ENCODE results near the gene MEGF6. TPM values are rescaled to one million over a fixed set of nuclear protein-coding genes. Genes with fewer than 3 reads are reported as not detected.

MEGF6 gene
- total RNA-seq, 1 donor from 2014 or later: 10.9 TPM

- Mint-ChIP-seq H3K27ac (no peak overlapping the region), H3K27me3 (peaks cover 1% of the 10 kb centered on the region), H3K4me1 (peaks cover 6% of the 10 kb centered on the region), H3K9me3 (no peaks in the 10 kb centered on the region), H3K4me3 (no peak overlapping the region), H3K36me3 (ENCODE audit: low read depth) (no peaks in the 10 kb centered on the region)
- TF ChIP-seq, protein P1, sequence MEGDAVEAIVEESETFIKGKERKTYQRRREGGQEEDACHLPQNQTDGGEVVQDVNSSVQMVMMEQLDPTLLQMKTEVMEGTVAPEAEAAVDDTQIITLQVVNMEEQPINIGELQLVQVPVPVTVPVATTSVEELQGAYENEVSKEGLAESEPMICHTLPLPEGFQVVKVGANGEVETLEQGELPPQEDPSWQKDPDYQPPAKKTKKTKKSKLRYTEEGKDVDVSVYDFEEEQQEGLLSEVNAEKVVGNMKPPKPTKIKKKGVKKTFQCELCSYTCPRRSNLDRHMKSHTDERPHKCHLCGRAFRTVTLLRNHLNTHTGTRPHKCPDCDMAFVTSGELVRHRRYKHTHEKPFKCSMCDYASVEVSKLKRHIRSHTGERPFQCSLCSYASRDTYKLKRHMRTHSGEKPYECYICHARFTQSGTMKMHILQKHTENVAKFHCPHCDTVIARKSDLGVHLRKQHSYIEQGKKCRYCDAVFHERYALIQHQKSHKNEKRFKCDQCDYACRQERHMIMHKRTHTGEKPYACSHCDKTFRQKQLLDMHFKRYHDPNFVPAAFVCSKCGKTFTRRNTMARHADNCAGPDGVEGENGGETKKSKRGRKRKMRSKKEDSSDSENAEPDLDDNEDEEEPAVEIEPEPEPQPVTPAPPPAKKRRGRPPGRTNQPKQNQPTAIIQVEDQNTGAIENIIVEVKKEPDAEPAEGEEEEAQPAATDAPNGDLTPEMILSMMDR (IDR thresholded peaks at IDR 0.05): no peak
- ChIA-PET POLR2A (no interaction called here), CTCF (no interaction called here)
- ATAC-seq (ENCODE audit: low read depth): no peak
- no peak for DNase-seq
- intact Hi-C loops (cut with micrococcal nuclease): no loop called here
Observed at GRCh38 chr1:3541936-3542335, 69.4 kb downstream of the MEGF6 start.

DNA sequence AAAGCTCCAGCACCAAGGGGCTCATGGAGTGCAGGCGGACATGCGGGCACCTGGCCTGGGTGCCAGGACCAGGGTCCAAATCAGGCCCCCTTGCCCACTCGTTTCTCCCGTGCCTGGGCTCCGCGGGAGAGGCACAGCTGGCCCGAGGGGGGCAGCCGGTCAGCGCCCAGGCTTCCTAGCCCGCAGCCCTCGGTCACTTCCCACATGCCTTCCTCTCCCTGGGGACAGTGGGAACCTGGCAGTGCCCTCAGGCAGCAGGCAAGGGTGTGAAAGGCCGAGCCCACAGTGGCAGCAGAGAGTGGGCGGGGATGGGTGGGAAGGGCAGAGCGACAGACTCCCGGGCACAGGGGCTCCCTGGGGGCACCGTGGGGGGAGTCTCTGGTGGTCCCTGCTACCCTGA is 69.8 kb downstream of the MEGF6 start:
- DNase-seq (no peak), ATAC-seq (ENCODE audit: low read depth) (no peak)
- TF ChIP-seq, protein P1 (IDR thresholded peaks at IDR 0.05): no peak
- no peak overlapping the region for H3K27ac Mint-ChIP-seq
- H3K4me3 Mint-ChIP-seq: no peak overlapping the region
- ChIA-PET POLR2A (no interaction called here), CTCF (no interaction called here)
- H3K4me1 Mint-ChIP-seq: peaks cover 6% of the 10 kb centered on the region
- H3K36me3 Mint-ChIP-seq (ENCODE audit: low read depth): no peaks in the 10 kb centered on the region
- H3K27me3 Mint-ChIP-seq: peaks cover 1% of the 10 kb centered on the region
- intact Hi-C loops (cut with micrococcal nuclease): no loop called here
- no peaks in the 10 kb centered on the region for H3K9me3 Mint-ChIP-seq

GRCh38 chr1:3540876-3541275 is 70.4 kb downstream of the MEGF6 start:
- DNase-seq: no peak
- Mint-ChIP-seq H3K36me3 (ENCODE audit: low read depth) (no peaks in the 10 kb centered on the region), H3K9me3 (no peaks in the 10 kb centered on the region), H3K4me1 (peaks cover 6% of the 10 kb centered on the region), H3K27ac (no peak overlapping the region), H3K4me3 (no peak overlapping the region), H3K27me3 (peaks cover 1% of the 10 kb centered on the region)
- intact Hi-C loops (cut with micrococcal nuclease): no loop called here
- POLR2A ChIA-PET: no interaction called here
- TF ChIP-seq, protein P1 (IDR thresholded peaks at IDR 0.05): no peak
- ATAC-seq (ENCODE audit: low read depth): no peak
- CTCF ChIA-PET: no interaction called here

DNA sequence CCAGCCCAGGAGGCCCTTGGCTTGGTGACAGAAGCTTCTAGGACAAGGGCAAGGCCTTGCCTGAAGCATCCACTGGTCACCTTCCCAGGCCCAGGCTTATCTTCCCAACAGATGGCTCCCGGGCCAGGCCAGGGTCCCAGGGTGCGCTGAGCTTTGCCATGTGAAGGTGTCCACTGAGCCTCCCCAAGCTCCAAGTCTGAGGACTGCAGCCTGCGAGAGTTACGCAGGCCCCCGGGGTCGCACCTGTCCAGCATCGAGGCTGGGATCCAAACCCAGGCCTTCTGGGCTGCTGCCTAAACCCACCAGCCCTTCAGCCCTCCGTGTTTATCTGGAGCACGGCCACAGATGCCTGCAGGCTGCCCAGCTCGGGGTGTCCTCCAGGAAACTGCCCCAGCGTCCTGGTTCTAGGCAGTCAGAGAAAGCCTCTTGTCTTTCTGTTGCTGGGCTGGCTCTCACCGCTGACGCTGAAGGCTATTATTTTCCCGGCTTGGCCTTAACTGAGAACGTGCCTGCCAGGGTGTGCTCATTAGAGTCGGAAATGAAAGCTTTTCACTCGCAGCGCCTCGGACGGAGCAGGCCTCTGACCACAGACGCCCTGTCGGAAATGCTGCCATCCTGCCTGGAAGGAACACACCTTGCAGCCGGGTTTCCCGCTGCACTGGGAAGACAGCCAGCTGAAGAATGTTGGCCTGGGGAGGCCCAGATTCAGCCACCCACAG is 71.4 kb downstream of the MEGF6 start:
- Mint-ChIP-seq H3K36me3 (ENCODE audit: low read depth) (no peaks in the 10 kb centered on the region), H3K9me3 (no peaks in the 10 kb centered on the region), H3K27ac (no peak overlapping the region), H3K4me3 (no peak overlapping the region), H3K27me3 (peaks cover under 1% of the 10 kb centered on the region), H3K4me1 (peaks cover 6% of the 10 kb centered on the region)
- CTCF ChIA-PET: no interaction called here
- ATAC-seq (ENCODE audit: low read depth): no peak
- TF ChIP-seq, protein P1 (IDR thresholded peaks at IDR 0.05): no peak
- POLR2A ChIA-PET: no interaction called here
- no peak for DNase-seq
- intact Hi-C loops (cut with micrococcal nuclease): no loop called here

GRCh38 chr1:3537359-3537758 is 73.9 kb downstream of the MEGF6 start:
- no peaks in the 10 kb centered on the region for H3K9me3 Mint-ChIP-seq
- ChIA-PET CTCF (no interaction called here), POLR2A (no interaction called here)
- no peaks in the 10 kb centered on the region for H3K36me3 Mint-ChIP-seq (ENCODE audit: low read depth)
- ATAC-seq (ENCODE audit: low read depth): no peak
- H3K27me3 Mint-ChIP-seq: no peaks in the 10 kb centered on the region
- peaks cover 6% of the 10 kb centered on the region for H3K4me1 Mint-ChIP-seq
- no peak overlapping the region for H3K4me3 Mint-ChIP-seq
- TF ChIP-seq, protein P1 (IDR thresholded peaks at IDR 0.05): no peak
- intact Hi-C loops (cut with micrococcal nuclease): no loop called here
- H3K27ac Mint-ChIP-seq: no peak overlapping the region
- no peak for DNase-seq

All from activated B cell treated with CpG ODN at 0.5 μM for 24 hours (primary cell).